Measurements from ENCODE around the gene CDH2.

GRCh38 chr18:28151434-28151833, 25.5 kb downstream of the CDH2 start:
- TF ChIP-seq CTCF (IDR thresholded peaks at IDR 0.05; ENCODE audit: low read depth, low read length) (no peak), EZH2phosphoT487 (IDR thresholded peaks at IDR 0.05; ENCODE audit: low read depth) (no peak)
